Upper lobe of right lung (tissue), 1 donor: Measurements from ENCODE around the gene CCDC85C. TPM values are rescaled to one million over a fixed set of nuclear protein-coding genes. Genes with fewer than 3 reads are reported as not detected.

Experiments
- ATAC-seq: fragments of 200-7000 bp; cut with Tn5 transposase; one replicate; pipeline ENCODE4 v1.9.1; 2020; ENCODE audit warnings: mild to moderate bottlenecking, moderate library complexity
- DNase-seq: peaks from one replicate; pipeline ENCODE4 v3.0.0-alpha.2; 2020
- H3K27ac ChIP-seq: fragments of 200-600 bp; one replicate; pipeline ENCODE4 v1.8.0; 2022
- H3K27me3 ChIP-seq: fragments of 200-600 bp; one replicate; pipeline ENCODE4 v1.8.0; 2022; ENCODE audit warnings: mild to moderate bottlenecking
- H3K36me3 ChIP-seq: fragments of 200-600 bp; one replicate; pipeline ENCODE4 v1.8.0; 2022
- H3K4me1 ChIP-seq: fragments of 200-600 bp; one replicate; pipeline ENCODE4 v1.8.0; 2022
- H3K4me3 ChIP-seq: fragments of 200-600 bp; one replicate; pipeline ENCODE4 v1.8.0; 2022; ENCODE audit warnings: mild to moderate bottlenecking
- H3K9me3 ChIP-seq: fragments of 200-600 bp; one replicate; pipeline ENCODE4 v1.8.0; 2022
- intact Hi-C: fragments of 100-400 bp; cut with DNase I; formaldehyde crosslinking; loops from one replicate; pipeline ENCODE4 v1.11.0; 2022
- total RNA-seq: library from RNA; stranded (reverse); fragmentation: NEBNext Ultra II Directional; extraction: Animal tissue kit (Norgen Biotek cat#: 25700); gene quantifications from one replicate; pipeline ENCODE4 v1.2.1, GENCODE V29; 2021
- TF ChIP-seq, protein P1 (sequence below): fragments of 200-600 bp; IDR thresholded peaks from one replicate; pipeline ENCODE4 v1.8.0; 2022; ENCODE audit warnings: antibody characterized with exemption
- donor health status: DM: no; HTN: yes; CAD: no; lungs with severe emphysema.

CCDC85C gene
- total RNA-seq, 1 donor from 2014 or later, result 22.6 TPM

DNA sequence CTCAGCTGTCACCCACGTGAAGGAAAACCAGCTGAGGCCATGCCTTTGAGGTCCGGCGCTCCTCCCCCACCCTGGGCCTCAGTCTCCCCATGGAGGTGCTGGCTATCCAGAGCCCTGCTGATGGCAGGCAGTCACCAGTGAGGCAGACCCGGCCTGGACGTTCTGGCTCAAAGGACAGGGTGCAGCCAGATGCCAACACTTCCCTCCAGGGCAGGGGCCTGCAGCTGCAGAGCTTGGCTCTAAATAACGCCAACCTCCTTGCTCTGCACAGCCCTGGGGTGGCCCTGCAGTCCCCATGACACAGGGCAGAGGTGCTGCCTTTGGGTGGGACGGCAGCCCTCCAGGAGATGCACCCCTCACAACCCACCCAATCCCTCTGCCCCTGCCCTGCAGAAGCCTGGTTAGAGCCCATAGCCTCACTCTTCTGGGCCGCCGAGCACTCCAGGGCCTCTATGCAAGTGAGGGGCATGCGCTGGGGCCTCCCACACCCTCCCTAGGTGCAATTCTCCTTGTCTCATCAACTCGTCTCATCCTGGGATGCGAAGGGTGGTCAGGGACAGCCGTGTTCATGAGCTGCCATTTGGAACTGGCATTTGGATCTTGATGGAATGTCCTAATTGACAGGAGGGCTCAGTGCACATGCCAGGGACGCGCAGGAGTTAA, 30.4 kb downstream of the CCDC85C start:
- no peaks in the 10 kb centered on the region for H3K9me3 ChIP-seq
- H3K27me3 ChIP-seq, result no peaks in the 10 kb centered on the region
- TF ChIP-seq, protein P1, sequence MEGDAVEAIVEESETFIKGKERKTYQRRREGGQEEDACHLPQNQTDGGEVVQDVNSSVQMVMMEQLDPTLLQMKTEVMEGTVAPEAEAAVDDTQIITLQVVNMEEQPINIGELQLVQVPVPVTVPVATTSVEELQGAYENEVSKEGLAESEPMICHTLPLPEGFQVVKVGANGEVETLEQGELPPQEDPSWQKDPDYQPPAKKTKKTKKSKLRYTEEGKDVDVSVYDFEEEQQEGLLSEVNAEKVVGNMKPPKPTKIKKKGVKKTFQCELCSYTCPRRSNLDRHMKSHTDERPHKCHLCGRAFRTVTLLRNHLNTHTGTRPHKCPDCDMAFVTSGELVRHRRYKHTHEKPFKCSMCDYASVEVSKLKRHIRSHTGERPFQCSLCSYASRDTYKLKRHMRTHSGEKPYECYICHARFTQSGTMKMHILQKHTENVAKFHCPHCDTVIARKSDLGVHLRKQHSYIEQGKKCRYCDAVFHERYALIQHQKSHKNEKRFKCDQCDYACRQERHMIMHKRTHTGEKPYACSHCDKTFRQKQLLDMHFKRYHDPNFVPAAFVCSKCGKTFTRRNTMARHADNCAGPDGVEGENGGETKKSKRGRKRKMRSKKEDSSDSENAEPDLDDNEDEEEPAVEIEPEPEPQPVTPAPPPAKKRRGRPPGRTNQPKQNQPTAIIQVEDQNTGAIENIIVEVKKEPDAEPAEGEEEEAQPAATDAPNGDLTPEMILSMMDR, result no peak
- intact Hi-C loops, result no loop called here
- DNase-seq (no peak), ATAC-seq (no peak)
- peak overlapping the region; percentile 69 for H3K27ac ChIP-seq
- no peaks in the 10 kb centered on the region for H3K36me3 ChIP-seq
- peaks cover 65% of the 10 kb centered on the region for H3K4me1 ChIP-seq
- no peak overlapping the region for H3K4me3 ChIP-seq

DNA sequence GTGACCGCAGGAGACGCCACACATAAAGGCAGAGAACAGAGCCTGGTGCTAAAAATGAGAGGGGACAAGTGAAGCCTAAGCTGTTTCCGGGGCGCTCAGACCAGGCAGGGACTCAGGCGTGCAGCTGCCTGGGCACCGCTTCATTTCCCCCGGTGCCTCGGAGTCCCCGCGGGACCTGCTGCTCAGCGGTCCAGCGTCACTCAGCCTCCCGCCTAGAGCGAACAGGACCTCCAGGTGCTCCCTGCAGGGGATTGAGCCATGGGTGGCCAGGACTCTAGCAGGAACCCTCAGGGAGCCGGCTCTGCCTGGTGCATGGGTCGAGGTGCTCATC, 31.0 kb downstream of the CCDC85C start:
- TF ChIP-seq, protein P1, result no peak
- intact Hi-C loops, result no loop called here
- Histone ChIP-seq H3K36me3 (no peaks in the 10 kb centered on the region), H3K4me3 (no peak overlapping the region), H3K9me3 (no peaks in the 10 kb centered on the region), H3K27ac (peak overlapping the region; percentile 69), H3K4me1 (peaks cover 66% of the 10 kb centered on the region), H3K27me3 (no peaks in the 10 kb centered on the region)
- DNase-seq (no peak), ATAC-seq (no peak)

DNA sequence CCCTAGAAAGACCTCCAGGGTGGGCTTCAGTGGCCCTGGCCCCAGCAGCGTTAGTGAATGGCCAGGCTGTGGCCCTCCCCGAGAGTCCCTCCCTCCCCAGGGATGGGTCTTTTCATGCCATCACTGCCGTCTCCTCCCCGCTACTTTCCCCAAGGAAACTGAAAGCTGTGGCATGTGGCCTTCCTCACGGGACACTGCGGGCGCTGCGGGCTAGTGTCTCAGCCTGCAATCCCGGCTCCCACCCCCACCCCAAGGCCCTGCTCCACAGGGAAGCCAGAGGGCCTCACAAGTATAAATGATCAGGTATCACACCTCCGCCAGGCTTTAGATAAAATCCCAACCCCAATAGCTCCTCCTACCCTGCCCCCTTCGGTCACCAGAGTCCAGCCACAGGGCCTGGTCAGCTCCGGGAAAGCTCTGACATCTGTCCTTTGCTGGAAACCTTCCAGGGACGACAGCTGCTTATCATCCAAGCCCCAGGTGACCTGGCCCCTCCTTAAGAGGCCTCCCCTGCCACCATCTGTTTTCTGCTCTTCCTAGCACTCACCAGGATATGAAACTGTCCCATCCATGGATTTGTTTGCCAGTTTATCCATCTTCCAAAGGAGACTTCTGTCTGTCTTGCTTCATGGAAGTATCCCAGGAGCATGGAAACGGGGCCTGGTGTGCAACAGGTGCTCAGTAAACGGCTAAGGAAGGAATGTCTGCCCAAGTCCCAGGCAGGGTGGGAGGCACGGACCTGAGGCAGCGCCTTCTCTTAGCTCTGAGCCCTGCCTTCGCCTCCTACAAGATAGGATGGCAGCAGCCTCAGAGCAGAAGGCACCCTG, 31.6 kb downstream of the CCDC85C start:
- intact Hi-C loops, result no loop called here
- Histone ChIP-seq H3K36me3 (no peaks in the 10 kb centered on the region), H3K9me3 (no peaks in the 10 kb centered on the region), H3K4me1 (peaks cover 66% of the 10 kb centered on the region), H3K27me3 (no peaks in the 10 kb centered on the region), H3K4me3 (no peak overlapping the region), H3K27ac (peak overlapping the region; percentile 47)
- DNase-seq (no peak), ATAC-seq (no peak)
- TF ChIP-seq, protein P1, result no peak

DNA sequence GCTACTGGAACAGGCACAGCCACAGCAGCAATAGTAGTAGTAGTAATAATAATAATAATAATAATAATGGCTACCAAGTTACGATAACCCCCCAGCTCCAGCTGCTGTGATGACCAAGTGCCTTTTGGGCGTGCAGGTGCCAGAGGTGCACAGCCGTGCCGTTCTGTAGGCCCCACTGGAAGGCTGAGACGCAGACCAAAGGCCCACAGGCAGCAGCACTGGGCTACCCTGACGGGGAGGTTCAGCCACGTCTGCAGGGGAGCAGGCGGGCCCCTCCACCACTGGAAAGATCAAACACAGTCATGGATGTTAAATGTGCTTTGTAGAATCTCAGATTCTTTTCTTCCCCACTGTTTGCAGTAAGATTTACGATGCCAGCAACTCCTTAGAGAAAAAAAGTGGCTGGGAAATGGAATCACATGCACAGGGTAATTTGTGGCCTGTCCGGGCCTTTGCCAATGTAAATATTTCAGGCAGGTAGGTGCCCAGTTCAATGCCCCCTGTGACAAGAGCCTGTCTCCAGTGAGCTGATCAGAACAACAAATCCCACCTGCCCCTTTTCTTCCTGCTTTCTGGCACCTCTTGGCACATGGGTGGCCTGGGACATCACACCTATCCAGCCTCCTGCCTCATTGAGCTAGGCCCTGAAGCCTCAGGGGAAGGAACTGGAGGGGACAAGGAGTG, 32.6 kb downstream of the CCDC85C start:
- no peak for DNase-seq
- ATAC-seq, result no peak
- H3K27me3 ChIP-seq, result no peaks in the 10 kb centered on the region
- TF ChIP-seq, protein P1, result no peak
- H3K4me3 ChIP-seq, result no peak overlapping the region
- H3K36me3 ChIP-seq, result no peaks in the 10 kb centered on the region
- H3K9me3 ChIP-seq, result no peaks in the 10 kb centered on the region
- intact Hi-C loops, result no loop called here
- H3K4me1 ChIP-seq, result peaks cover 69% of the 10 kb centered on the region
- peak overlapping the region; percentile 47 for H3K27ac ChIP-seq

DNA sequence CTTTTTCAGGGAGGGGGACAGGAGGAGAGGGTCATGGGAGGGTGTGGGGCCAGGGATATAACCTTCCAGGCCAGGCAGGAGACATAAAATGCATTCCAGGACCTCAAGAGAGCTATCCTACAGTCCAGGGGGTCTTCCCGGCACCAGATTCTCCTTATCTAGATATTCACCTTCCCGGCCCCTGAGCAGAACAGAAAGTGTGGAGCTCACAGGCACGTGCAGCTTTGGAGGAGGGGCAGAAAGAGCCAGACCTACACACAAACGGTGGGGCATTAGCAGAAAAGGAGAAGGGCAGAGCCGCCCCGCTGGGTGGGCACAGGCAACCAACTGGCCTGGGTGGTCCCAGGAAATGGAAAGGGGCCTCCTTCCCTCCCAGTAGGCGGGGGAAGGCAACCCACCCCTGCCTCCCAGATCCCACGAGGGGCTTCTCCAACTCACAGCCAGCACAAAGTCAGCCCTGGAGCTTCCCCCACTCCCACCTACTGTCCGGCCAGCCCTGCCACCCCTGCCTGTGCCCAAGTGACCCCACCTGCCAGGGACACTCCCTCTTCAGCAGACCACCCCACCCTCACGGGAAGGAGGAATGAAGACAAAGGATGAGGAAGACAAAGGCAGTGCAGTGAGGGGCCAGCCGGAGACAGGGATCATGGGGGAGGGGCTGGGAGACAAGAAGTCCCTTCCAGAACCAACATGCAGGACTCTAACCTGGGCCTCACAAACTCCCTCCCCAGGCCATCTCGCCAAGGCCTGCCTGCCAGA, 33.3 kb downstream of the CCDC85C start:
- Histone ChIP-seq H3K4me3 (no peak overlapping the region), H3K27me3 (no peaks in the 10 kb centered on the region), H3K27ac (no peak overlapping the region), H3K4me1 (peaks cover 63% of the 10 kb centered on the region), H3K36me3 (no peaks in the 10 kb centered on the region), H3K9me3 (no peaks in the 10 kb centered on the region)
- ATAC-seq (no peak), DNase-seq (no peak)
- intact Hi-C loops, result no loop called here
- TF ChIP-seq, protein P1, result no peak
